ENCODE measurements around the gene BARHL1.
A peak's percentile ranks its signal among the peaks of the same experiment; 100 is the strongest.
"Not testable (repeated sequence)": the region's sequence is repeated elsewhere in the genome, so short reads cannot be mapped to it uniquely, and the experiment has no call there.

The BARHL1 gene

GRCh38 chr9:132557159-132557558 is 25.2 kb upstream of the BARHL1 start:
- DNase-seq, result no peak

- DNase-seq, result no peak
Observed at GRCh38 chr9:132559711-132560110, 22.7 kb upstream of the BARHL1 start.

GRCh38 chr9:132560616-132561202 is 21.7 kb upstream of the BARHL1 start:
- peak; percentile 37 for DNase-seq

- DNase-seq, result no peak
Observed at GRCh38 chr9:132562306-132562573, 20.2 kb upstream of the BARHL1 start.

DNA sequence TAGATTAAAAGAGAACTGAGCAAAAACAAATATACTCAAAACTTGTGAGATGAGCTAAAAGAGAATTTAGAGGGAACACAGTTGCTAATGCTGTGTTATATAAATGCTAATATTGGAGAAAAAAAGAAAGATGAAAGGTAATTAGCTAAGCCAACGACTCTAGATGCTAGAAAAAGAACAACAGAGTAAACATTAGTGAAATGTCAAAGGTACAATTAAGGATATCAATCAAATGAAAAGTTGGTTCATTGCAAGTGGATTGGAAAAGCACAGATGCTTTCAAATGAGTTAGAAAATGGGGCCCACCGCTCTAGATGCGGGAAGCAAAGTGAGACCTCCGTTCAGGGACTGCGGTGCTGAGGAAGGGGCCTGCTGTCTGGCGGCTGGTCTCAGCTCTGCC is 17.9 kb upstream of the BARHL1 start:
- DNase-seq, result no peak

DNA sequence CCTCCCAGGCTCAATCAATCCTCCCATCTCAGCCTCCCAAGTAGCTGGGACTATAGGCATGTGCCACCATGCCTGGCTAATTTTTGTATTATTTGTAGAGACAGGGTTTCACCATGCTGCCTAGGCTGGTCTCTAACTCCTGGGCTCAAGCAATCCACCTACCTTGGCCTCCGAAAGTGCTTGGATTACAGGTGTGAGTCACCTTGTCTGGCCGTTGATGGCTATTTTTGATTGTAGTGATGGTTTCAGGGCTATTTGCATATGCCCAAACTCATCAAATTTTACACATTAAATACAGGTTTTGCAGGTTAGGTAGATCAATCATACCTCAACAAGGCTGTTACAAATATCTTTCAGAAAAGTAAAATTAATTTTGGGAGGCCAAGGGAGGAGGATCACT is 13.6 kb upstream of the BARHL1 start:
- DNase-seq, result not testable (repeated sequence)

DNA sequence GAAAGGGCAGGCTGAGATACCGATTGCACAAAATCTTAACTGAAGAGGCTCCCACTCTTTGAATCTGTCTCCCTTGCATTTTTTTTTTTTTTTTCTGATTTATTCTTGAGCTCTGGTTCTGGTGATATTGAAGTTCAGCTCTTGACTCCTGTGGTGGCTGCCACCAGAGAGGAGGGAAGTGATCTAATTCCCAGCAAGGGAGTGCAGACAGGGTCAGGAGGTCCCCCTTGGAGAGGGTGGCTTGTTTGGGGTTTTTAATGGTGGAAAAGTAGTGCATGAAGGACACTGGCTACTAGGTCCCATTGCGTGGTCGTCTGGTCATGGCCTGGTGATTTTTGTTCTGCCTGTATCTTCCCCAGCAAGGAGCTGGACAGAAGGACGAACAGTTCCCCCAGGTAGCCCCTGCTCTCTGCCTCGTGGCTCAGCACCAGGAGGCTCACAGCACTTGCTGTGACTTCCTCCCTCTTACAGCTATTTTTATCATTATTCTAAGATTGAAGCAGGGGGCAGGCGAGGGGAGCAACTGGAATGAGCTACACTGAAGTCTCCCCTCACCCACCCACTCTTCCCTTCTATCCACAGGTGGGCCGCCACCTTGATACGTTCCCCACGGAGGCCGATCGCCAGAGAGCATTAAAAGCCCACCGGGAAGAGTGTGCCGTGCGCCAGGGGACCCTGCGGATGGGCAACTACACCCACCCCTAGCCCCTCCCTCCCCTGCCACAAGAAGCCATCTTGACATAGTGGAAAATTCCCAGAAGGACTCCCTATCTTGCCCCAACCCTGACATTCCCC is 10.4 kb upstream of the BARHL1 start:
- no peak for DNase-seq

GRCh38 chr9:132572921-132573320 is 9.5 kb upstream of the BARHL1 start:
- no peak for DNase-seq

DNA sequence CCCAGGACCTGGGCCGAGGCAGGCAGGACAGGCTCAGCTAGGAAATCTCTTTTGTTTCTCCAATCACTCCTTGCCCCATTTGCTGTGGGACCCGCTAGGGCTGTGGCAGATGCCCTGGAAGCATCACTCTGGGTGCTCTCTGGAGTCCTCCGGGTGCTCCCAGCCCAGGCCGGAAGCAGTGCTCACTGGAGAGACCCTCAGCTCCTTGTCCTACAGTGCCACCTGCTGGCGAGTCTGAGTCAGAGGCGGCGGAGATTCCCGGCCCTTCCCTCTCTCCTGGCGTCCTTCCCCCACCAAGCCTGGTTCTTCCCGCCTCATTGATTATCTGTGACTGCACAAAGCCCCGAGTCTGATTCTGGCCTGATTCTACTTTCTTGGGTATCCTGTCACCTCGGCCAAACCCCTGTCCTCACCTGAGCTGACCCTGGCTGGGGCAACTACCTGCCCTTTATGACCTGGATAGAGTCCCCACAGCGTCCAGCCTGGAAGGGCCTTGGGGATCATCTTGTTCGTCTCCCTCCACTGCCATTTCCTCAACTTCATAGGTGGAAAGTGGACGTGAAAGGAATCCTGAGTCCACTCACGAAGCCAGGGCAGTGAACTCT is 7.3 kb upstream of the BARHL1 start:
- DNase-seq, result peak; percentile 74

GRCh38 chr9:132575811-132576210 is 6.6 kb upstream of the BARHL1 start:
- no peak for DNase-seq

- no peak for DNase-seq
Observed at GRCh38 chr9:132577119-132577518, 5.3 kb upstream of the BARHL1 start.

GRCh38 chr9:132578367-132578932 is 4.0 kb upstream of the BARHL1 start:
- no peak for DNase-seq

GRCh38 chr9:132579427-132579798 is 3.0 kb upstream of the BARHL1 start:
- DNase-seq, result no peak

GRCh38 chr9:132582786-132583583 is 579 bp downstream of the BARHL1 start:
- DNase-seq, result no peak

- DNase-seq, result no peak
Observed at GRCh38 chr9:132583584-132584304, 1.3 kb downstream of the BARHL1 start.

DNA sequence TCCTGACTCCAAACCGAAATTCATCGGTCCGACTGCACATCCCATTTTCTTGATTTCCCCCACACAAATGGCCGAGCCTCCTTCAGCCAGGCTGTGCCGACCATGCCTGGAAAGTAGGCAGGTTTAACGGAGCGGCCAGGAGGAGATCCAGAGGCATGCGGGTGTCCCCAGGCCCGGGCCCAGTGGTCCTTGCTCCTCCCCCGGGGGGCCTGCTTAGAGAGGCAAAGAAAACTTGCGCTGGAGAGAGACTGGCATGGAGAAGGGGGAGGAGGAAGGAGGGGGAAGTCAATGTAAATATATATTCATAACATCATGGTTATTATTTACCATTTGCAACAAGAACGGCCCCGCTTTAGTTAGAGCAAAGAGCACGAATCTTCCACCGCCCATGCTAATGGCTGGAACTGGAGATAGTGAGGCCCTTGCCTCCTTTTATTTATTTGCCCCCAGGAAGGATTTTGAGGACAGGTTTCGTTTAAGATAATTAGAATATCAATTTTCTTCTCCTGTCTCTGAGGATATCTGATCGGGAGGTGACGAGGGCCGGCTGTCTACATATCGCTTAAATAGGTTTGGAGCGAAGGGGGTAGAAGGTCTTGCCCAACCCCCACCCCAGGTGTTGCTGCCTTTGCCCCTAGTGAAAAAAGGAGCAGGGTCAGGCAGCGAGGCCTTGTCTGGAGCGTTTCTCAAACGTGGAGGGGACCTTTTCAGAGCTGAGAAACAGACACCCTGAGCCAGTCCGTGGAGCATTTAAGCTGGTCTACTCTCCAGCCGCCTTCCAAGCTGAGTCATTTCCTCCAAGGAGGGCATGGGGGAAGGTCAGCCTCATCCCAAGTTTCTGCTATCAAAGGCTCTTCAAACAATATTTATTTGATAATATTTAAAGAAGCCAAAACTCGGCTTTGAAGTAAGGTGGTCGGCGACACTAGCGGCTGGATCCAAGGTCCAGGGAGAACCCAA is 2.5 kb downstream of the BARHL1 start:
- DNase-seq, result no peak

GRCh38 chr9:132585954-132586829 is 3.8 kb downstream of the BARHL1 start:
- no peak for DNase-seq

- DNase-seq, result no peak
Observed at GRCh38 chr9:132586830-132587591, 4.6 kb downstream of the BARHL1 start.

DNA sequence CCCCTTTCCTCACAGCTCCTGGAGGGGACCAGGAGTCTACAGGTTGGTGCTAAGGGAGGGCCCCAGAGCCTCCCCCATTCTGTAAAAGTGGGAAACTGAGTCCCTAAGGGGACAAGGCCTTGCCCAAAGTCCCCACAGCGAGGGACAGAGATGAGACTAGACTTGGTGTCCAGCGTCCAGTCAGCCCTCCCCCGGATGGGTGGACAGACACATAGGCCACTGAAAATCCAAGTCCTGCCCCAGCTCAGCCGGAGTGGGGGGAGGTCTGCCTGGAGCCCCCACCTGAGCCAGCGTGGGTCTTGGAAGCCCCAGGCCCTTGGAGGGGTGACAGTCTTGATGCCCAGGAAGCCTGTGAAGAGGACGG is 5.2 kb downstream of the BARHL1 start:
- no peak for DNase-seq

DNA sequence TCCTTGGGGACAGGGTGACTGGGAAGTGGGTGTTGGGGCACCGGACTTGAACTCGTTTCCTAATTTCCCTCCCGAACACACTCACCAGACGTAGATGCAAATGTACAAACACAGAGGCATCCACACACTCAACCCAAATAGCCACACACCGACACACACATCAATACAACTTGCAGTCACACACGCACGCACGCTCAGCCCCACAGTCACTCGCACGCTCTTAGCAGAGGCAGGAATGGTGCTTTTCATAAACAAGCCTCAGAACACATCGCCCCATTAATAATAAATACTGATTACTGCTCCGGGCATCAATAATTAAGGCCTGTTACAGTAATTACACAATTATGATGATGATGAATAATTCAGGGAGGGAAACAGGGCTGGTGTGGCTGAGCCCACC is 5.7 kb downstream of the BARHL1 start:
- no peak for DNase-seq

Measured in NCI-H510A (cell line).